ENCODE measurements around the gene ZMYND10.

GRCh38 chr3:50323614-50324199, 21.8 kb downstream of the ZMYND10 start:
- TF ChIP-seq, protein P1, sequence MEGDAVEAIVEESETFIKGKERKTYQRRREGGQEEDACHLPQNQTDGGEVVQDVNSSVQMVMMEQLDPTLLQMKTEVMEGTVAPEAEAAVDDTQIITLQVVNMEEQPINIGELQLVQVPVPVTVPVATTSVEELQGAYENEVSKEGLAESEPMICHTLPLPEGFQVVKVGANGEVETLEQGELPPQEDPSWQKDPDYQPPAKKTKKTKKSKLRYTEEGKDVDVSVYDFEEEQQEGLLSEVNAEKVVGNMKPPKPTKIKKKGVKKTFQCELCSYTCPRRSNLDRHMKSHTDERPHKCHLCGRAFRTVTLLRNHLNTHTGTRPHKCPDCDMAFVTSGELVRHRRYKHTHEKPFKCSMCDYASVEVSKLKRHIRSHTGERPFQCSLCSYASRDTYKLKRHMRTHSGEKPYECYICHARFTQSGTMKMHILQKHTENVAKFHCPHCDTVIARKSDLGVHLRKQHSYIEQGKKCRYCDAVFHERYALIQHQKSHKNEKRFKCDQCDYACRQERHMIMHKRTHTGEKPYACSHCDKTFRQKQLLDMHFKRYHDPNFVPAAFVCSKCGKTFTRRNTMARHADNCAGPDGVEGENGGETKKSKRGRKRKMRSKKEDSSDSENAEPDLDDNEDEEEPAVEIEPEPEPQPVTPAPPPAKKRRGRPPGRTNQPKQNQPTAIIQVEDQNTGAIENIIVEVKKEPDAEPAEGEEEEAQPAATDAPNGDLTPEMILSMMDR (IDR thresholded peaks at IDR 0.05 in 2 of 3, conservative IDR thresholded peaks at IDR 0.05 in 1 of 3; ENCODE audit: insufficient read depth in 2 of 3, low read depth in 1 of 3, low read length in 3 of 3), result no peak
- TF ChIP-seq TCF7L2 (IDR thresholded peaks at IDR 0.05; ENCODE audit: low read depth, low read length) (no peak), KLF10 (CRISPR knock-in tag; IDR thresholded peaks at IDR 0.05) (no peak), MXI1 (IDR thresholded peaks at IDR 0.05; ENCODE audit: low read depth, low read length) (no peak), ZSCAN29 (IDR thresholded peaks at IDR 0.05) (no peak), E2F5 (CRISPR knock-in tag; IDR thresholded peaks at IDR 0.05) (no peak), KLF13 (tag; IDR thresholded peaks at IDR 0.05; ENCODE audit: borderline replicate concordance, low read depth) (no peak), ATF1 (CRISPR knock-in tag; IDR thresholded peaks at IDR 0.05) (no peak), ATF1 (tag; IDR thresholded peaks at IDR 0.05) (no peak), IRF2 (CRISPR knock-in tag; IDR thresholded peaks at IDR 0.05) (no peak), USF1 (CRISPR knock-in tag; IDR thresholded peaks at IDR 0.05) (no peak)

Measured in K562 (cell line).